CD4-positive, alpha-beta T cell treated with Interleukin-12 subunit alpha and Interleukin-12 subunit beta, for 1 hour (primary cell): ENCODE measurements around the gene SRSF10.
"Not testable (repeated sequence)": the region's sequence is repeated elsewhere in the genome, so short reads cannot be mapped to it uniquely, and the experiment has no call there.

Experiments
- DNase-seq: peaks from one replicate; pipeline ENCODE4 v3.0.0-alpha.2; 2020

SRSF10 gene

DNA sequence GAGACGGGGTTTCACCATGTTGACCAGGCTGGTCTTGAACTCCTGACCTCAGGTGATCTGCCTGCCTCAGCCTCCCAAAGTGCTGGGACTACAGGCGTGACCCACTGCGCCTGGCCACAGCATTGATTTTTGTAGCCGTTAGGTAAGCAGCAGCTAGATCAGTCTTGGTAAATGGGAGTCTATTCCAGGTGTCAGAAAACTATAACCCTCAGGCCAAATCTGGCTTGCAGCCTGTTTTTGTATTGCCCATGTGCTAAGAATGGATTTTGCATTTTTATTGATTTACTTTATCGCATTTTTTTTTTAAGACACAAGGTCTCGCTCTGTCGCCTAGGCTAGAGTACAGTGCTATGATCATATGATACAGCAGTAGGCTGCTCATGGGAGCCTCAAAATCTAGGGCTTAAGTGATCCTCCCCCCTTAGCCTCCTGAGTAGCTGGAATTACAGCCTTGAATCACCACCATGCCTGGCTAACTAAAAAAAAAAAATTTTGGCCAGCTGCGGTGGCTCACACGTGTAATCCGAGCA, 16.6 kb upstream of the SRSF10 start:
- no peak for DNase-seq

DNA sequence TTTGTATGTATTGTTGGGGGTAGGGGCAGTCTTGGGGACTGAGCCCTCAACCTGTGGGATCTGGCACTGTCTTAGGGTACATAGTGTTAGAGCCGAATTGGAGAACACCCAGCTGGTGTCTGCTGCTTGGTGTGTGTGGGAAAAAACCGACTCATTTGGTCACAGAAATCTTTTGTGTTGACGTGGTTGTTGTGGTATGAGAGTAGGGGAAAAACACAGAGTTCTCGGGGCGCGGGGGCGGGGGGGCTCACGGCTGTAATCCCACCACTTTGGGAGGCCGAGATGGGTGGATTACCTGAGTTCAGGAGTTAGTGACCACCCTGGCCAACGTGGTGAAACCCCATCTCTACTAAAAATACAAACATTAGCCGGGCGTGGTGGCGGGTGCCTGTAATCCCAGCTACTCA, 15.3 kb upstream of the SRSF10 start:
- DNase-seq: no peak

DNA sequence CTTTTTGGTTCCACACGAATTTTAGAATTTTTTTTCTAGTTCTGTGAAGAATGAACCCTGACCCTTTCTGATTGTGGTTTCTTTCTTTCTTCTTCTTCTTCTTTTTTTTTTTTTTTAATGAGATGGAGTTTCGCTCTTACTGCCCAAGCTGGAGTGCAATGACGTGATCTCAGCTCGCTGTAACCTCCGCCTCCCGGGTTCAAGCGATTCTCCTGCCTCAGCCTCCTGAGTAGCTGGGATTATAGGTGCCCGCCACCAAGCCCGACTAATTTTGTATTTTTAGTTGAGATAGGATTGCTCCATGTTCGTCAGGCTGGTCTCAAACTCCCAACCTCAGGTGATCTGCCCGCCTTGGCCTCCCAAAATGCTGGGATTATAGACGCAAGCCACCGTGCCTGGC, 11.9 kb upstream of the SRSF10 start:
- not testable (repeated sequence) for DNase-seq

DNA sequence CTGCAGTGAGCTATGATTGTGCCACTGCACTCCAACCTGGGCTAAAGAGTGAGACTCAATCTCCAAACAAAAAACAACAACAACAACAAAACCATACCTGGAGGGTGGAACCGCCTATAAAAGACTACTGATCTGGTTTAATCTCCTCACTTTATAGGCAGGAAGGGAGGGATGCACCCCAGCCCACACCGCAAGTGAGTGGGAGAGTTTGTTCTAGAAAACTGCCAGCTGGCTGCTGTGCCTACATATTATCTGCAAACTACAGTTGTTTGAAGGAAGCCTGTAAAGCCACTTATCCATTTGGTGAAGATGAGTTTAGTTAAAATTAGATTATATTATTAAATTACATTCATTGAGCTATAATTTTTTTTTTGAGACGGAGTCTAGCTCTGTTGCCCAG, 9.1 kb upstream of the SRSF10 start:
- no peak for DNase-seq

DNA sequence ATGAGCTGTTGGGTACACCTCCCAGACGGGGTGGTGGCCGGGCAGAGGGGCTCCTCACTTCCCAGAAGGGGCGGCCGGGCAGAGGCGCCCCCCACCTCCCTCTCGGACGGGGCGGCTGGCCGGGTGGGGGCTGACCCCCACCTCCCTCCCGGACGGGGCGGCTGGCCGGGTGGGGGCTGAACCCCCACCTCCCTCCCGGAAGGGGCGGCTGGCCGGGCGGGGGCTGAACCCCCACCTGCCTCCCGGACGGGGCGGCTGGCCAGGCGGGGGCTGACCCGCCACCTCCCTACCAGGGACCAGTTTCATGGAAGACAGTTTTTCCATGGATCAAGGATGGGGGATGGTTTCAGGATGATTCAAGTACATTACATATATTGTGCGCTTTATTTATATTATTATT, 6.9 kb upstream of the SRSF10 start:
- DNase-seq: not testable (repeated sequence)

DNA sequence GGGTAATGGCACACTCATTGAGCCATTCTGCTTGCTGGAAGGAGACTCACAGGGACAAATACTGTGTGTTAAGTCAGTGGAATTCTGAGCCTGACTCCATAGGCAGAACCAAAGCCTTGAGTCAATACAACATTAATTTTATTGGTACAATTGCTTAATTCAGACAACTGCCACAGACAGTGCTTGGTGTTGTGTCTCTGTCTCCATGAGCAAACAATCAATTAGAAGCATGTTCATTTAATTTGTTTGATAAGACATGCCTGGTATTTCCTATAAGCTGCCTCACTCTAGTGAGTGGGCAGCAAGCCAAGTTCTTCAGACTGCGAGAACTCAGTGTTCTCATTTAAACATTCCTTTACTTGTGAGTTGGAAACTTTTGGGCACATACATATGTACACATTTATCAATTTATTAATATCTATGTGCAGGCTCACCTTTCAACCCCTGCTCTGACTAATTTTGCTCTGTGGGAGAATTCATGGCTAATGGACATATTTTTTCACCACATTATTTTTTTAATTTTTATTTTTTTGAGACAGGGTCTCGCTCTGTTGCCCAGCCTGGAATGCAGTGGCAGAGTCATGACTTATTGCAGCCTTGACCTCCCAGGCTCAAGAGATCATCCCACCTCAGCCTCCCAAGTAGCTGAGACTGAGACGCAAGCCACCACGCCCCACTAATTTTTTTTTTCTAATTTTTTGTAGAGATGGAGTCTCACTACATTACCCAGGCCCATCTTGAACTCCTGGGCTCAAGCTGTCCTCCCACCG, 4.5 kb upstream of the SRSF10 start:
- DNase-seq: no peak

DNA sequence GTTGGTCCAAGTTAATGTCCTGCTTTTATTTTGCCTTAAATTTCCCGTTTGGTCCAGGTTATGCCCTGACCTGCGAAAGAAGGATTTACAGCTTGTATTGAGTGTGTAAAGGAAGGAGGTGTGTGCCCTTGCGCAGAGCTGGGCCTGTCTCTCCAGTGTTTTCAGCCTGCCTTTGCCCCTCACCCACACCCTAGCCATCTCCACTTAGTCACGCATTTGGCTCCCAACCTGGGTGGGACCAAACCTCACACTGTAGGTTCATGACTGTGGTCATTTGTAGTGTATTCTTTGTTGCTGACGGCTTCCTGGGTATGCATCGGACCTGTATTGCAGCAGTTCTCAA, 572 bp upstream of the SRSF10 start:
- peak; percentile 36 for DNase-seq

DNA sequence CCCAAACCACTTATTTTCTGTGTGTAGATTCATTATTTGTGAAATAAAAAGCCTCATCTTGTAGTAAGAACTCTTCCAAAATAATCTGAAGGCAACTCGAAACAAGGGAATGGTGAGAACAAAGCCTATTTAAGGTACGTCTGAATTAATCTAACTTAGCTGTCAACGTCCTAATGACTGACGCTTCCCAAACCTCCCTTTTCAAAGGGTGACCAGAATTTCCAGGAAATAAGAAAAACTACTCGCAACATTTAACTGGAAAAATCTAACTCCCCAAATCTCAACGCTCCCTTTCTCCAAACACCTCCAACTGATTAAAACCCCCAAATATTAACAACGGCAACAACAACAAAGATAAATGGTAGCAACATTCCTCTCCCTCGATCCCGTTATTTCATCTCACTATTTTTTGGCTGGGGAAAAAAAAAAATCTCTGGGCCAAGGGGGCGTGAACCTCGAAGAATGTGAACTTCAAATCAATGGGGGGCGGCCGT, 693 bp downstream of the SRSF10 start:
- no peak for DNase-seq

DNA sequence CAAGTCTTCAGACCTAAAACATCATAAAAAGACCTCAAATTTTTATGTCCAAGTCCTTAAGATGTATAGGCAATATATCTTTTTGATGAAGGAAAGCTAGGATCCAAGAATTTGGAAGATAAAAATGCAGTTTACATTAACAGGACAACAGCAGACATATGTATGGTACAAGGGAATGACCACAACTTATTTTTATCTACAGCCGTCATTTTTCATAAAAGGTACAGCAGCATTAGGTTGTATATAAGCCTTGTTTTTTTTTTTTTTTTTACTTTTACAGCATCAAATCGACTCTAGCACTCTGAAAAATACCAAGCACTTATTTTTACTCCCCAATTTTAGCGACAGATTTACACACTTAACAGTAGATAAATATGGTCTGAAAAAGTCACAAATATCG, 1.3 kb downstream of the SRSF10 start:
- no peak for DNase-seq

DNA sequence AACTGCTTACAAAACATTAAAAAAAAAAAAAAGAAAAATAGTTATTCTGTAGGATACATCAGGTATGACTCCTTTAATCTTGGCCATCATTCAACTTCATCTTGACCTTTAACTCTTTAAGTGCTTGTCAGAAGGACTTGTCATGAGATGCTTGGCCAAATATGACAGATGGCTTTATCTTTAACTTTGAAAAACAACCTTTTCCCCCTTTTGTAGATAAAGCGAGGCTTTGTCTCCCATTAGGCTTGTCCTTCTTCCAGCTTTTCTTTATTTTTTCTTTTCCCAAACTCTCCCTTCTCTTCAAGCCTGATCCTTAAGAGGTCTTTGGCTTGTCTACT, 2.3 kb downstream of the SRSF10 start:
- no peak for DNase-seq

DNA sequence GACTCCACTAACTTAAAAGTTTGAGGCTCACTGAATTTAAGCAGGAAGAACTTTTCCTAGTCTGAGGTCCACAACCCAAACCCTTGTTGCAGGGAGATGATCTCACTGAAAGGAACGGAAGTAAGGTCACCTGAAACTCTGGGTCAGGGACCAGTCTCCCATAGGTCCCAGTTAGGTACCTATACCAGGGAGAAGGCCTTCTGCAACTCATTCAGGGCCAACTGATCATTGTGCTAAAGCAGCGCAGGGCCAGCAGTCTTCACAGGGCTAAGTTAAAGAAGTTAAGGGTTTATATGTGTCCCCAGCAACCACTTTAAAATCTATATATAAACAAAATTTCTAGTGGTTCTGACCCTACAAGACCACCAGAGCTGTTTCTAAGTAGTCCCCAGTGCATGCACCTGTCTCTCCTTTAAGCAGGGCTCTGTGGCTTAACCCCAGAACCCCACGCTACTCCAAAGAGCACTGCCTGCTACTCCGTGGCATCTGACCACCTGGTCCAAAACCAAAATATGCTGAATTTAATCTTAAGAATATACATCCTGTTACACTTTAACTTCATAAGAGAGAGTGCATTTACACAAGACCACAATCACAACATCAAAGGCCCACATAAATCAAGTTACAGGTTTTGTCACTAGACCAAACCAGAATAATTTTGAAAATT, 2.8 kb downstream of the SRSF10 start:
- peak; percentile 26 for DNase-seq

DNA sequence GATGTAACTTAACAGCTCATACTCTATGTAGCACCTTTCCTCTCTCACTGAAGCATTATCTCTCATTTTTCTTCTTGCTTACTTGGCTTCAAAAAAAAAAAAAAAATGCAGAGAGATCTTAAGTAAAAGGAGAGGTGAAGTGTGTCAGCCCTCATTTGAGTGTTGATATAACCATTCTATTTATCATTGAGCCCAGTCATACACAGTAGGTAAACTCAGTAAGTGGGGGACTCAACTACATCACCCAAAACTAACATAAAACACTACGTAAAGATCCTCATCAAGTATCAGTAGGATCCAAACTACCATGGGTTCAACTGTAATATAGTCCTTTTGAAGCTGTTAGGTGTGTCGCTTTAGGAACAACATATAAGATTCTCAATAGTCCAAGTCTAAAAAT, 12.3 kb downstream of the SRSF10 start:
- no peak for DNase-seq

DNA sequence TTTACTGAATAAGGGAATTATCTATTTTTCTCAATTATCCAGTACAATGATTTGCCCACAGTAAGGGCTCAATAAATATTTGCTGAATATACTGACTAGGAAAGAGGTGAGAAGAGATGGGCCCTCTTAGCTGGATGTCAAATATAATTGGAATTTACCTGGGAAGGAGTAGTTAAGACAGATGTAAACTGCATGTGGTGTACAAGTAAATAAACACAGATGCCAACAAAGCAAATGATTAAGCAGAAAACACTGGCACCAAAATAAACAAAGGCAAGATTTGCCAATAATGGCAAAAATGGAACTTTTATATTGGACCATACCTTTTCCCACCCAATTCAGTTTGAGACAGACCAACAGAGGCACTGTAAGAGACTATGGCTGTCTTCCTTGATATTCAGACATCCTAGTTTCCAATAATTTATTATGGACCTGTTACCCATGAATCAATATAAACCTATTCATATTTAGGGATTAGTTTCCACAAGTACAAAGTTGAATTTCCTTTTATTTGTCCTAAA, 13.1 kb downstream of the SRSF10 start:
- DNase-seq: no peak

DNA sequence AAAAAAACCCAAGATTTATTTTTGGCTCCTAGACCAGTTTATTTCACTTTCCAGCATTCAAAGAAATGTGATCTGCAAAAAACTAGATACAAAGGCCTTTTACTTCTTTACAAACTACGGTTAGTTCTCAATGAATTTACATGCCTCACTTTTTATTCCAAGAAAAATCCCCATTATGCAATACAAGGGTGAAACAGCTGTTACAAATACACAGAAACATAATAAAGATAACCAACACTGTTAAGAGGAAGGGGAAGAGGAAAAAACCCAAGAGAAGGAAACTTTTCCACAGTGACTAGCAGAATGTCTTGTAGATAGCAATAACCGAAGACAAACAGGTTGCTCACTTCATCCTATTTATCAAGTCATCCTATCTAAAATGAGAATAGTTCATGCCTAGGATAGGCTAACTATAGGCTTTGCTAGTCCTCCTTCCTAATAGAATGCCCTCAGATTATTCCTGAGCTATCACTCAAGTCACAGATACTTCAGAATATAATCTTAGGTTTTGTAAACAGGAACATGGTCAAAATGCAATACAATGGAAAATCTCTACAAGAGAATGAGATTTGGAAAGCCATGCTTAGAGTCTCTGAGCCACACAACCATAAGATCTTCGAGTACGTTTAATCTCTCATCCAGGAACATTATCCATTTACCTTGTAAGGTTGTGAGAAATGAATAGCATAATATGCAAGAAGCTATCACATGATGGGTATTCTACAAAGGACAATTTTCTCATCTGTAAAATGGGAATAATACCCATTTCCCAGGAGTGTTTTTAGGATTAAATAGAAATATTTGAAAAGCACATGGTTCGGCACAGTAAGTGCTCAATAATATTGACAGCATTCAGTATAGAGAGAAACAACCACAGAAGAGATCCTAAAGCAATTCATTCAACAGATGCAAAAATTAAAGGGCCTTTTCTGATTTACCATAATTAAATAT, 15.1 kb downstream of the SRSF10 start:
- no peak for DNase-seq

DNA sequence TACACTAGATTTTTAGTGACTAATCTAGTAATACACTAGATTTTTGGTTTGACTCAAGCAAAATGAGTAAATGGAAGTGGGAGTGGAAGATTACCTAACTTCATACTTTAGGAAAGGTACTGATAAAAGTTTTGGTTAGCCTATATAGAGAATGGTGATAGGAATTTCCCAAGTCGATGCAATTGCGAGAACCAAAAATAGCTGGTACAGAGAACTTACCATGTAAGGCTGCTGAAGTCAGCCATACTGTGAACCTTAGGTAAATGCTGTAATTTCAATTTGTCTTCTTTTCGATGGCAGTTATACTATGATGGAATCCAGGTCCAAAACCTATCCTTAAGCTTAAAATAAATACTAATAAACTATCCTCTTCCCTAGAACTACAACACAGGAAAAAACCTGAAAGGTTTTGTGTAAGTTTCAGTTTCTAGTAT, 15.9 kb downstream of the SRSF10 start:
- no peak for DNase-seq

DNA sequence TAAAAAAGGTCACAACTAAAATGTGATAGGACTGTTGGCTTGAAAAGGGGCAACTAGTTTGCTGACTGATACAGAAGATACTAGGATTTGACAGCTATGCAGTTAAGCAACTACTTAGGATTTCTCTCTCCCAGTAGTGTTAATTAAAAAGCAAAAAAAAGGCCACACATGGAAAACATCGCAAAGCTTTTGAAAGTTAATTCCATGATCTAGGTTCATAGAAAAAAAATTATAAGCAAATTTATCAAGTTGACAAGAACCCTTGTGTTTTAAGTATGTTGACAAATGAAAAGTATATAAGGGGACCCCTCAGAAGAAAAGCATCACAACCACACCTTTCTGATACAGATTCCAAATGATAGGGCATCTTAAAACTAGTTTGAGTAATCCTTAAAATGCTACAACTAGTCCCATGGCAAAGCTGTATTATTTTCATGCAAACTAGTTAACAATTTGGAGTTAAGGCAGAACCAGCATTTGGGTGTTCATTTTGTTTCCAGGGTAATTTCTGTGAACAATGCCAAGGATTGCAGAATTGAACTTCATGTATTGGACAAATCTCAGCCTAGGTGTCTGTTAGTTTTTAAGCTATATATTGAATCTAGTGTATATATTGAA, 16.4 kb downstream of the SRSF10 start:
- no peak for DNase-seq

DNA sequence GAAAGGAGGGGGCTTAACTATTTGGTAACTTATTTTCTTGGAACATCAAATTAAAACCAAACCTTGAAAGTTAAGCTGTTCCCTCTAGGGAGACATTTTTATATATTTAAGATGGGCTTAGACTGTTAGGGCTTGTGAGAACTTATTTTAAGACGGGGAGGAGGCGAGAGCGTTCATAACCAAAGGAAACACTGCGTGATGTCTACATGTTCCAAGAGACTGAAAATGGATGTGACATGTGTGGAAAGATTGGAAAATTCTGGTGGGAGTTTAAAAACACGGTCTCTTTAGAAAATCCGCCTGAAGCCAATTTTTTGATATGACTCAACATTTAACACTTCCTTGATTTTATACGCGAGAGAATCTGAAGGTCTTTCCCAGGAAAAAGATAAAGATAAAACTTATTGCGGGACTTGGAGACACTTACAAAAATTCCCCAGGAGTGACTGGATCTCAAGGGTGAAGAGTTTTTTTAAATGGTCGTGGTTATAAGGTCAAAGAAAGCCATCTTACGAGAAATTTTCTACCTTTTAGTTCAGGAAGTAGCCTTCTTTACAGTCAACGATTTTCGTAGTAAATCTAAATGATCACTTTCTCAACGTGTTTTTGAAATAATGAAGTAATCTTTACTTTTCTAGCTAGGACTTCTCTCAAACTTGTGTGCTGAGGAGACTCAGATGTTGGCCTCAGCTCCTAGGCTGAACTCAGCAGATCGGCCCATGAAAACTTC, 19.7 kb downstream of the SRSF10 start:
- no peak for DNase-seq

DNA sequence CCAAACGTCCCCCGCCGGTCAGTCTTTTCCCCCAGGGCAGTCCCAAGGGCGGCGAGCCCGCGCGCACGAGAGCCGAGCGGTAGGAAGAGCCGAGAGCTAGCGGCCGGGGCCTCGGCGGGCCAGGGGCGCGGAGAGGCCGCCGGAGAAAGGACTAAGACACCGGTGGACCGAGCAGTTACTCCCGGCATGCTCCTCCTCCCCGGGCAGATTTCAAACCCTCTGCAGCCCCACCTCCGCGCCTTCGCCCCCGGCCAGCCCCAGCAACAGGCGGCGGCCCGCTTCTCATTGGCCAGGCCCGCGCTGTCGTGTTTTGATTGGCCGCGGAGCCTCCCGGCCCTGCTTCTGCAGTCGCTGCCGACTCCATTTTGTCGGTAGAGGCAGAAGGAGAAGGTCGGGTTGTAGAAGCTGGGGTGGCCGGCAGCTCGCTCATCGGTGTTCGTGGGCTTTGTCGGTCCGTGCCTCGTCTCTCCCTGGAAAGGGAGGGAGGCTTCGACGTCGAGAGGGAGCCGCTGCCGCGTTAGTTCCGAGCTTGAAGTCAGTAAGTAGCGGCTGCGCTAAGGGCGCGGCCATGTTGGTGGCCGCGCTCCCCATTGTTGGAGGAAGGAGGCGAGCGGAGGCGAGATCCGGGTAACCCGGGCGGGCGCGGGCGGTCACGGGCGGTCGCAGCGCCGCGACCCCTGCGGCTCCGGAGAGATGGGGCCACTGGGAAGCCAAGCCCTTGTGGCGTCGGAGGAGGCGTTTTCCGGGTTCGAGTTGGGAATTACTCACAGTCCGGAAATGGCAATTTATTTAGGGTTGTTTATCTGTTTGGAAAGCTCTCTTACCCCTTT, 20.5 kb downstream of the SRSF10 start, which contains the start of gene PNRC2:
Gene PNRC2, plus strand, starts transcription at position 368 of the 830 bp plus-strand sequence. CDS start 1,630 bp downstream, outside the sequence.
- peak; percentile 96 for DNase-seq

DNA sequence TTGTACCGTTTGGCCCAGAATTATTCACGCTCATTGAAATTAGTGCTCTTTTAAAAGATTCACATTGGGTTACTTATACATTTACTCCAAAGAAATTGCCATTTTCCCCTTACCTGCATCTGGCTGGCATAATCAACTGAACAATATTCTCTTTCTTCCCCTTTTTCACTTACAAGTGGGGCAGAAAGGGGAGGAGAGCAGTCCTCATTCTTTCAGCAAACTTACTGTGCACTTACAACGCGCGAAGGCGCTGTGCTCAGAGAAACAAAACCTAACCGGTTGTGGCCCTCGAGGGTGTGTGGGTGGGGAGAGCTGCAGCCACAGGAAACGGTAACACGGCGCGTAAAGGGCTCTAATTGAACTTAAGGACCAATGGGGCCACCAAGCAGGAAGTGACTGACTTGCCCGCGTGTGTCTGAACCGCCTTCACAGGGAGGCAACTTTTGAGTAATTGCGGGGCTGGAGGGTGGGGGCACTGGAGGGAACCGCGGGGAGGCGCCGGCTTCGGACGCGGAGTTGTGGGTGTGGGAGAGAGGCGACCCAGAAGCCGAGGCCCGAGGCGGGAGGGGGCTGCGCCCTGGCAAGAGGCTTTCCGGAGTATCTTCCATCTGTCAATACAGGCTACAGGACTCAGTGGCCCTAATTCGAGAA, 21.2 kb downstream of the SRSF10 start:
- DNase-seq: peak; percentile 93
